ENCODE data around the gene MYH3.
A peak's percentile ranks its signal among the peaks of the same experiment; 100 is the strongest.
"Not testable (repeated sequence)": the region's sequence is repeated elsewhere in the genome, so short reads cannot be mapped to it uniquely, and the experiment has no call there.

MYH3 gene

GRCh38 chr17:10657148-10657547, at the start of gene MYH3:
Gene MYH3 (minus strand): TSS chr17:10657309. CDS start chr17:10655064, 2,245 bp downstream.
- no peak for DNase-seq (ENCODE audit: low read depth)

- DNase-seq (ENCODE audit: low read depth) = no peak
These were observed 48.6 kb upstream of the MYH3 start for GRCh38 chr17:10705727-10706126.

- no peak for DNase-seq (ENCODE audit: low read depth)
These were observed 45.5 kb upstream of the MYH3 start for GRCh38 chr17:10702574-10702973.

- DNase-seq (ENCODE audit: low read depth) = no peak
These were observed 42.7 kb upstream of the MYH3 start for GRCh38 chr17:10699856-10700255.

- DNase-seq (ENCODE audit: low read depth) = no peak
These were observed 41.1 kb upstream of the MYH3 start for GRCh38 chr17:10698096-10698818.

GRCh38 chr17:10697092-10698081, 40.3 kb upstream of the MYH3 start, which contains the start of the genes ADPRM and SCO1:
Gene ADPRM (plus strand): TSS chr17:10697594. CDS start chr17:10704927, 7,333 bp downstream.
Gene SCO1 (minus strand): TSS chr17:10697533. CDS start chr17:10697507, 26 bp downstream.
- DNase-seq (ENCODE audit: low read depth) = peak; percentile 87

GRCh38 chr17:10695875-10696407, 38.8 kb upstream of the MYH3 start:
- DNase-seq (ENCODE audit: low read depth) = not testable (repeated sequence)

GRCh38 chr17:10687499-10687898, 30.4 kb upstream of the MYH3 start:
- DNase-seq (ENCODE audit: low read depth) = no peak

- no peak for DNase-seq (ENCODE audit: low read depth)
These were observed 26.7 kb upstream of the MYH3 start for GRCh38 chr17:10683853-10684252.

GRCh38 chr17:10681866-10682446, 24.8 kb upstream of the MYH3 start:
- DNase-seq (ENCODE audit: low read depth) = no peak

DNA sequence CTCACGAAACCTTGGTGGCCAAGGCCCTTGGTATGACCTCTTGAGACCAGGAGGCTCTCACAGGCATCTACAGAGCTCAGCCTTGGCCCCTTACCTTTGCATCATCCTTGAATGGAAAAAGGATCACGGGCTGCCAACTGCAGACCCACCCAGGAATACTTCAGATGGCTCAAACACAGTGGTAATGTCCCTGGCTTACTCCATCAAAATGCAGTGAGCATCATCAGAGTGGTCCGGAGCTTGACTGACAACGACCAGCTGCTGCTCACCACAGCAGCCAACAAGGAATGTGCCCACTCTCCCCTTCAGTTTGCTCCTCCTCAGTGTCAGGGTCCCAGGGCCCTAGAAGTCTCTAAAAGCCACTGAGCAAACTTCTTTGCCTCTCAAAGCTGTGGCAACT, 17.6 kb upstream of the MYH3 start:
- no peak for DNase-seq (ENCODE audit: low read depth)

GRCh38 chr17:10673312-10673711, 16.2 kb upstream of the MYH3 start:
- DNase-seq (ENCODE audit: low read depth) = no peak

DNA sequence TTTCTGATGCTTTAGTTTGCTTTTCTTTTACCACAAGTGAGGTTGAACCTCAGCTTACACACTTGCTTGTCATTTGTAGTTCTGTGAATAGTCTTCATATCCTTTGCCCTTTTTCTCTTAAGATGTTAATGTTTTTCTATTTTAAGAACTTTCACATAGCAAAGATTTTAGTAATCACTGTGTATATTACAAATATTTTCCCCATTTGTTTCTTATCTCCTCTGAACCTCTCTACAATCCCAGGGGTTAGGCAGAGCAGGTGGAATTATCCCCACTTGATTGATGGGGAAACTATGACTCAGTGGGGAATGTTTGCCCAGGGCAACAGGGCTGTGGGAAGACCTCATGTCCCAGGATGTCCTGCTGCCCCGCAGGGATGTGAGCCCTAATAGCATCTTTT, 11.7 kb upstream of the MYH3 start:
- no peak for DNase-seq (ENCODE audit: low read depth)

DNA sequence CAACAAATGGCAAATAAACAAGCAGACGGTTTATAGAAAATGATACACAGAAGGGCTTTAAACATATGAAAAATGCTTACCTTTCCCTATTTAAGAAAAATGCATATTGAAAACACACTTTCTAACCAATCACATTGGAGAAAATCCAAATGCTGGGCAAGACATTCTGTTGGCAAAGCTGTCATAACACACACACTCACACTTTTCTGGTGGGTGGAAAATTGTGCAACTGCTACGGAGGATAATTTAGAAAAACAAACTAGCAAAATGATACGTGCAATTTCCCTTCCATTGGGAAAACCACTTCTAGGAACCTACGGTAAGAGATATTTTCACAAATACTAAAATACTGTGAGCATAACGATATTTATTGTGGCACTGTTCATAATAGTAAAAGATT, 9.8 kb upstream of the MYH3 start:
- DNase-seq (ENCODE audit: low read depth) = no peak

DNA sequence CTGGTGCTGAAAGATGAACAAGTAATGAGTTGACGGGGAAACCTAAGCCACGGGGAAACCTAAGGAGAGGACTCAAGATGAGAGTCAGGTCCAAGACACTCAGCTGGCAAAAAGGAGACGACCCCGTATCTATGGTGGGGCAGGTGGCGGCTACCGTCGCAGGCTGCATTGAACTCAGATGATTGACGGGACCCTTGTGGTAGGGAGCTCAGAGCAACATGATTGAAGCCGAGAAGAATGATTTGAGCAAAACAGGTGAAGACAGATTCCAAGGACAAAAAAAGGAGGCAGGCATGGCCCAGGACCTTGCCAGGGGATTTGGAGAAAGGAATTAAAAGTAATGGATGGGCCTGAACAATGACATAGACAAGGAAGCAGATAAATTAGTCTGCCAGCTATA, 7.5 kb upstream of the MYH3 start:
- DNase-seq (ENCODE audit: low read depth) = no peak

- DNase-seq (ENCODE audit: low read depth) = no peak
These were observed 6.1 kb upstream of the MYH3 start for GRCh38 chr17:10663231-10663630.

GRCh38 chr17:10661437-10661836, 4.3 kb upstream of the MYH3 start:
- no peak for DNase-seq (ENCODE audit: low read depth)

- DNase-seq (ENCODE audit: low read depth) = no peak
These were observed 770 bp upstream of the MYH3 start for GRCh38 chr17:10657879-10658278.

GRCh38 chr17:10653987-10654386, 3.1 kb downstream of the MYH3 start:
- no peak for DNase-seq (ENCODE audit: low read depth)

GRCh38 chr17:10652984-10653659, 4.0 kb downstream of the MYH3 start:
- no peak for DNase-seq (ENCODE audit: low read depth)

DNA sequence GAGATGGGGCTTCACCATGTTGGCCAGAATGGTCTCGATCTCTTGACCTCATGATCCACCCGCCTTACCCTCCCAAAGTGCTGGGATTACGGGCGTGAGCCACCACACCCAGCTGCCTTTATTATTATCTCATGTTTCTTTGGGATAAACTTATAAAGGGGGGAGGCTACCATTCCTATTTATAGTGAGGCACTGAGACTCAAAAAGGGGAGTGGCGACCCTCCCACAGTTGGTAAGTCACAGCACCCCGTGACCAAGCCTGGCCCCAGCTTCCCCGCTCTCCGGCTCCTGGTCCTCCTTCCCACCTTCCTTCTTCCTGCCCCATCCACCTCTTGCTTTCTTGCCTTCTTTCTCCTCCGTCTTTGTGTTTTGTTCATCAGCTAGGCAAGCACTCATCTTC, 5.2 kb downstream of the MYH3 start:
- DNase-seq (ENCODE audit: low read depth) = no peak

- DNase-seq (ENCODE audit: low read depth) = no peak
These were observed 7.5 kb downstream of the MYH3 start for GRCh38 chr17:10649602-10650001.
